Measurements from ENCODE around the gene PDZK1IP1.
"Not testable (repeated sequence)": the region's sequence is repeated elsewhere in the genome, so short reads cannot be mapped to it uniquely, and the experiment has no call there.

DNA sequence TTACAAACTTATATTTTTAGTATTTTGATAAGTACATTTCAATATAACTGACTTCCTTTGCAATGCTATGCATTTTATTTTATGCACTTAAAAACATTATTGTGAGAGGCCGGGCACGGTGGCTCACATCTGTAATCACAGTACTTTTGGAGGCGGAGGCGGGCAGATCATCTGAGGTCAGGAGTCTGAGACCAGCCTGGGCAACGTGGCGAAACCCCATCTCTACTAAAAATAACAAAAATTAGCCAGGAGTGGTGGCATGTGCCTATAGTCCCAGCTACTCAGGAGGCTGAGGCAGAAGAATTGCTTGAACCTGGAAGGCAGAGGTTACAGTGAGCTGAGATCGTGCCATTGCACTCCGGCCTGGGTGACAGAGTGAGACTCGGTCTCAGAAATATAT, 6.1 kb upstream of the PDZK1IP1 start:
- TF ChIP-seq, protein P1, sequence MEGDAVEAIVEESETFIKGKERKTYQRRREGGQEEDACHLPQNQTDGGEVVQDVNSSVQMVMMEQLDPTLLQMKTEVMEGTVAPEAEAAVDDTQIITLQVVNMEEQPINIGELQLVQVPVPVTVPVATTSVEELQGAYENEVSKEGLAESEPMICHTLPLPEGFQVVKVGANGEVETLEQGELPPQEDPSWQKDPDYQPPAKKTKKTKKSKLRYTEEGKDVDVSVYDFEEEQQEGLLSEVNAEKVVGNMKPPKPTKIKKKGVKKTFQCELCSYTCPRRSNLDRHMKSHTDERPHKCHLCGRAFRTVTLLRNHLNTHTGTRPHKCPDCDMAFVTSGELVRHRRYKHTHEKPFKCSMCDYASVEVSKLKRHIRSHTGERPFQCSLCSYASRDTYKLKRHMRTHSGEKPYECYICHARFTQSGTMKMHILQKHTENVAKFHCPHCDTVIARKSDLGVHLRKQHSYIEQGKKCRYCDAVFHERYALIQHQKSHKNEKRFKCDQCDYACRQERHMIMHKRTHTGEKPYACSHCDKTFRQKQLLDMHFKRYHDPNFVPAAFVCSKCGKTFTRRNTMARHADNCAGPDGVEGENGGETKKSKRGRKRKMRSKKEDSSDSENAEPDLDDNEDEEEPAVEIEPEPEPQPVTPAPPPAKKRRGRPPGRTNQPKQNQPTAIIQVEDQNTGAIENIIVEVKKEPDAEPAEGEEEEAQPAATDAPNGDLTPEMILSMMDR (optimal IDR thresholded peaks at IDR 0.05 in 1 of 3, IDR thresholded peaks at IDR 0.05 in 1 of 3, conservative IDR thresholded peaks at IDR 0.05 in 1 of 3; ENCODE audit: extremely low read depth in 1 of 3, insufficient read depth in 2 of 3, low read length in 3 of 3): not testable (repeated sequence)
- not testable (repeated sequence) for TF ChIP-seq EZH2 (IDR thresholded peaks at IDR 0.05; ENCODE audit: low read length)
